ENCODE data around the gene HPGDS.
"Not testable (repeated sequence)": the region's sequence is repeated elsewhere in the genome, so short reads cannot be mapped to it uniquely, and the experiment has no call there.

Gene HPGDS

DNA sequence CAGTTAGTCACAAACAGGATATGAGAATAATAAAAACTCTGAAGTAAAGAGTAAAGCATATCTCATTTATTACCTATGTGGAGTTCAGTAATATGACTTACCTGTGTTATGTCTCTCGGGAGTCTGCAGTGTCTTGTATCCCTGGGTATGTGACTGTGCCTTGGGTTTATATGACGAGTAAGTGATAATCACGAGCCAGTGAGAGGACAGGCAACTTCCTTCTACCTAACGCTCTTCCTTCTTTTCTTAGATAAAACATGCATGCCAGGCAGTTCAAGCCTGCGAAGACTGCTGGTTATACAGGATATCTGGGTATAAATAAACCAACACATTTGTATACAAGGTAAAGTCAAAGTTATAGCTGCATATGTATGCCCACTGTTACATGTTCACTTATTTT, at the start of gene HPGDS:
HPGDS (minus strand) TSS at position 143 of the 400 bp plus-strand sequence. CDS start 8,207 bp downstream, outside the sequence.
- DNase-seq (ENCODE audit: low read depth) = no peak

DNA sequence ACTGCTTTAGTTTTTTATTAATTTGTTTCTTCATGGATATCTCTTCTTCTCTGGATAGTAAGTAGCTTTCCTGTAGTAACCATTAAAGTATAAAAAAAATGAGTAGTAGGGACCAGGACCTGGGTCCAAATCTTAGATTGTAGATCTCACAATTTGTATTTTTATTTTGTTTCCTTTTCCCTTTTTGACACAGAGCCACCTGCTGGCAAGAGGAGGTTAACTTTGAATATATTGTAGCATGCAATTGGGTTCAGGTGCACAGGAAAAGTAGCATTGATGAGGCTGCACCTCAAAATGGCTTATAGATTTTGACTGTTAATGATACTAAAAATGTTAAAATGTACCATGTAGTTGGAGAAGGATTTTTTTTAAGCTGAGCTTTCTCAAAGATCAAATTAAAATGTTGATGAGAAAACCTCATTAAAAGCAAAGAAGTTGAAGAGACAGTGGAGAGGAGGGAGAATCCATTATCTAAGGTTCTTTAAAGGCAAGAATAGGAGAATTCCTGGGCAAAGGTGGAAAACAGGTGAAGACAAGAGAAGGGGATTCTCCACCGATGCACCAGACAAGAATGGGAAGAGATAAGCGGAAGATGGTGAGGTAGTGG, 48.3 kb upstream of the HPGDS start:
- no peak for DNase-seq (ENCODE audit: low read depth)

DNA sequence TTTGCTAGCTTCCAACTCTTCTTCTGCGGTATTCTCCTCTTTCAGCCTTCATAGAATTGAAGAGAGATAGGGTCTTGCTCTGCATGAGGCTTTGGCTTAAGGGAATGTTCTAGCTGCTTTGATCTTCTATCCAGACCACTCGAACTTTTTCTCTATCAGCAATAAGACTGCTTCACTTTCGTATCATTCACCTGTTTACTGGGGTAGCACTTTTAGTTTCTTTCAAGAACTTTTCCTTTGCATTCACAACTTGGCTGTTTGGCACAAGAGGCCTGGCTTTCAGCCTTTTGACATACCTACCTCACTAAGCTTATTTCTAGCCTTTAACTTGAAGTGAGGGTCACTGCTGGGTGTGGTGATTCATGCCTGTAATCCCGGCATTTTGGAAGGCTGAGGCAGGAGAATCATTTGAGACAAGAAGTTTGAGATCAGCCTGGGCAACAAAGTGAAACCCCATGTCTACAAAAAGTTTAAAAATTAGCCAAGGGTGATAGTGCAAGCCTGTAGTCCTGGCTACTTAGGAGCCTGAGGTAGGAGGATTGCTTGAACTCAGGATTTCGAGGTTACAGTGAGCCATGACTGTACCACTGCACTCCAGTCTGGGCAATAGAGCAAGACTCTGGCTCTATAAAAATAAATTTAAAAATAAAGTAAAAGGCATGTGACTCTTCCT, 47.1 kb upstream of the HPGDS start:
- DNase-seq (ENCODE audit: low read depth) = no peak

DNA sequence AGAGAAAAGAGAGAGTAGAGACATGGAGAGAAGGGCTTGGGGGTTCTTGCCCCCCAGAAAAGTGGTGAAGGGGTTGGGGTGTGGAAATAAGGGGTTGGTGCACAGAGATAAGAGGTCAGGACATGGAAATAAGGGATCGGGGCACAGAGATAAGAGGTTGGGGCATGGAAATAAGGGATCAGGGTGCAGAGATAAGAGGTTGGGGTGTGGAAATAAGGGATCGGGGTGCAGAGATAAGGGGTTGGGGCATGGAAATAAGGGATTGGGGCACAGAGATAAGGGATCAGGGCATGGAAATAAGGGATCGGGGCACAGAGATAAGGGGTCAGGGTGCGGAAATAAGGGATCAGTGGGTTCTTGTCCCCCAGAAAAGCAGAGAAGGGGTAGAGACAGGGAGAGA, 45.3 kb upstream of the HPGDS start:
- DNase-seq (ENCODE audit: low read depth) = not testable (repeated sequence)

DNA sequence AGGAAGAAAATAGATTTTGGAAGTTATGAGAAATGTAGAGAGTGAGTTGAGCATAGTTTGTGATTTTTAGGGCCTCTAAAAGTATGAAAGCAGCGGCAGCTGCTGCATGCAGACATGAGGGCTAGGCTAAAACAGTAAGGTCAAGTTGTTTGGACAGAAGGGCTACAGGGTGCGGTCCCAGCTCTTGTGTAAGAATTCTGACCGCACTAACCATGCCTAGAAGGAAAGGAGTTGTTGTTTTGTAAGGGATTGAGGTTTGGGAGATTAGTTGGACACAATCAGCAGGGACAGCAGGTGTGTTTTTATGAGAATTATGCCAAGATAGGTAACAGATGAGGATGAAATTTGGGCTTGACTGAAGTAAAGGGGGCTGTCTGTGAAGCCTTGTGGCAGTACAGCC, 42.8 kb upstream of the HPGDS start:
- not testable (repeated sequence) for DNase-seq (ENCODE audit: low read depth)

DNA sequence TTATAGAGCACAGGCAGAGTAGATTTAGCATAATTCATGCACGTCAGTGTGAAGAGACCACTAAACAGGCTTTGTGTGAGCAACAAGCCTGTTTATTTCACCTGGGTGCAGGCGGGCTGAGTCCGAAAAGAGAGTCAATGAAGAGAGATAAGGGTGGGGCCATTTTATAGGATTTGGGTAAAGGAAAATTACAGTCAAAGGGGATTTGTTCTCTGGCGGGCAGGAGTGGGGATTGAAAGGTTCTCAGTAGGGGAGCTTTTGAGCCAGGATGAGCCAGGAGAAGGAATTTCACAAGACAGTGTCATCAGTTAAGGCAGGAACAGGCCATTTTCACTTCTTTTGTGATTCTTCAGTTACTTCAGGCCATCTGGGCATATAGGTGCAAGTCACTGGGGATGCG, 40.3 kb upstream of the HPGDS start:
- DNase-seq (ENCODE audit: low read depth) = not testable (repeated sequence)

DNA sequence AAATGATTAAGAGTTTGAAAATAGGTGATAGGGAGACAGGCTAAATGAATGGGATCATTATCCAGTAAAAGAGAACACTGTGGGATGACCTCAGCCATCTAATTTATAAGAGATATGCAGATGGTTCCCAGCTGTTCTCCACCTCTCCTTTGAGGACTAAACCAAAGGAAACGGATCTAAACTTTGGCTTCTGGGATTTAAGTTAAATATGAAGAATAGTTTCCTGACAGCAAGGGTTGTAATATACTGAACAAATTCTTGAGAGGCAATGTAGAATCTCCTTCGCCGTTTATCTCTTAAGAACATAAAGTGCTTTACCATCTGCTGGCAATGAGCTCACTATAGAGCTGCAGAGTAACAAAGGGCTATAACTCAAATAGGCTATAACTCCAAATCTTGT, 35.4 kb upstream of the HPGDS start:
- no peak for DNase-seq (ENCODE audit: low read depth)

DNA sequence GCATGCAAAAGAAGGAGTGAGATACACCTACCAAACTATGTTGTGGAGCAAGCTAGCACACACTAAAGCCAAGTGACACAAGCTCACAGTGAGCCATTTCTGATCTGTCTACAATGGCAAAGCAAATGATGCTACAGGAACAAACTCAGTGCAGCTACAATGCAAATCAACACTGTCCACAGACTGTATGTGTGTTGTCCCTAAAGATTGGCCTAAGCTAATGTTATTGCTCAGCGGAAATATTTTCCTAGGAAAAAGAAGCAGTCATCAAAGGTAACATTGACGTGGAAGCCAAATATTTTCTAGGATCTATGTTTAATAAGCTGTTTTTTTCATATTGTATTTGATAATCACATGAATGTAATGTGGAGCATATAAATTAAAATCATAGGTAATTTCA, 34.7 kb upstream of the HPGDS start:
- DNase-seq (ENCODE audit: low read depth) = no peak

DNA sequence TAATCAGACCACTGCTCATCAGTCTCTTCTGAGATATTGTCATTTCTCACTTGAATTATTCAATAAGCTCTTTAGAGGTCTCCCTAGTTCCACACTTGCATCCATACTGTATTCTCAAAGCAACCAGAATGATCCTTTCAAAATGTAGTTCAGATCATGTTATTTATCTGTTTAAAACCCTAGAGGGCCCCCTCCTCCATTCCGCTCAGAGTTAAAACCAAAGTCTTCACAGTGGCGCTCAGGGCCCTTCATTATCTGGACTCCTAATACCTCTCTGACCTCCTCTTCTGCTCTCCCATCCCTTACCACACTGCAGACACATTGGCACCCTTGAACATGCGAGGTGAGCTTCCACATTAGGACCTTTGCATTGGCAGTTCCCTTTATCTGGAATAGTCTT, 32.7 kb upstream of the HPGDS start:
- DNase-seq (ENCODE audit: low read depth) = no peak

DNA sequence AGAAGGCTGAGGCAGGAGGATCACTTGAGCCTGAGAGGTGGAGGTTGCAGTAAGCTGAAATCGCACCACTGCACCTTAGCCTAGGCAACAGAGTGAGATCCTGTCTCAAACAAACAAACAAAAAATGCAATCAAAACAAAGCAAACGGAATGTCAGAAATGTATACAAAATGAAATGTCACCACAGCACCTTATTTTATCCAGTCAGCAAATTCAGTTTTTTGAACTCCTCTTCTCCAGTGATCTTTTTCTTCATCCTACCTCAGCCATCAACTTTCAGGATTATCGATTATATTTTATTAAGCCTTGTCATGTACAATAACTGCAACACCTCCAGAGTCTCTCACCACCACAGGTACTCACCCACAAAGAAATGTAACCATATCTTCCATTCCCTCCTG, 31.1 kb upstream of the HPGDS start:
- no peak for DNase-seq (ENCODE audit: low read depth)

DNA sequence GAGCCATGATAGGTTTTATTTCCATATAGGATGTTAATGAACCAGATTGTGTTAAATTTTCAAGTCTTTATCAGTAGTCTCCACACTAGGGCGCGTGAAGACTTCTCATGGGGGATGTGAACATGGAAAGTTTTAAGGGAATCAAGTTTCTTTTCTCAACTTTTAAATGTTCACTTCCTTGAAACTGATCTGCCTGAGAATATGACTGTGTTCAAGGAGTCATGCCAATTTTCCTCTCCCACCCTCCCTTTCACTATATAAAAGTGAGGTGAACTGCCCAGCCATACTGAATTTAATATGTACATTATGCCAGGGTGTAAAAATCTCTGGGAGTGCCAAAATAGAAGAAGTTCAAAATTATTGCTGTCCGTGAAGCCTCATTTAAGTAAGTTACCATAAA, 30.4 kb upstream of the HPGDS start:
- DNase-seq (ENCODE audit: low read depth) = no peak

DNA sequence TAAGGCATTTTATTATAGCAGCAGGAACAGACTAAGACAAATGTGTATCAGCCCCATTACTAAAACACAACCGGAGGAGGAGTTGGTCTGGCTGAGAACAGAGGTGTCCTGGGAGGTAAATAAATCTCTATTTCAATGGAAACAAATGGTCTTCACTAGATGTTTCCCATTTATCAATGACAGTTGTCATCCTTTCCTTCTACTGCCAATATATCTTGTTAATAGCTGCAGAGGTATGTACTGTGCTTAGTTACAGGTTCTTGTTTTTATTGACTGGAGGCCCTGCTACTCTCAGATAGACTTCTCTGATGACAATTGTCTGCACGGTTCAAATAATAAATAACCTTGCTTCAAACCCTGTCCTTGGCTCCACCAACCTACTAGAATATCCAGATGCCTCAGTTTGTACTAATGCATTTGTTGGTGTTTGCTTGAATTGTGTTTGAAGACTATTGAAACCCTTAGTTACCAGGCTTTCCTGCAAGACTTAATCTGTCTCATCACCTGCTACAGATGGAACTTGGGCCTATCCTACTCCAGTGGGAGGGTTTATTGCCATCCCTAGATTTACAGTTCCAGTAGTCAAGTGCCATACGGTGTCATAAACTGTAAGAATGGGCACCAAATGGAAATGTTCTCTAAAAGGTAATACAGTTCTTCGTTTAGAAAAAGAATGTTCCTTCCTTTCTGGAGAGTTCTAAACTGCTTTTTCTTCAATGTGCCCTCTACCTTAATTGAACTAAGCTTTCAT, 29.8 kb upstream of the HPGDS start:
- DNase-seq (ENCODE audit: low read depth) = no peak

DNA sequence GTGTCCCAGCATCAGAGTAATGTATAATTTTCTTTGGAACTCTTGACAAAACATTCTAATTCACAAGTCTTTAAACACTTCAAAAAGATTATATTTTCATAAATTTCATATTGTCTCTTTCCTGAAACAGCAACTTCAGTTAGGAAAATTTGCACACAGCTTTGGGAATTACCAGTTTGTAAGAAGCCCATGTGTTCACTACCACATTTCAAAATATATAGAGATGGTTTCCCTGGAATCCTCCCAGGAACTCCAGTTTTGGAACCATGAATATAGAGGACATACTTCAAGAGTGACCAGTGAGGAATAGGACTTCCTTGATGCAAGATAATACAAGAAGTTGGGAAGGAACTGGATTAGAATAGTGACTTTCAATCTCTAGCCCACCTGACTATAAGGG, 28.7 kb upstream of the HPGDS start:
- no peak for DNase-seq (ENCODE audit: low read depth)

DNA sequence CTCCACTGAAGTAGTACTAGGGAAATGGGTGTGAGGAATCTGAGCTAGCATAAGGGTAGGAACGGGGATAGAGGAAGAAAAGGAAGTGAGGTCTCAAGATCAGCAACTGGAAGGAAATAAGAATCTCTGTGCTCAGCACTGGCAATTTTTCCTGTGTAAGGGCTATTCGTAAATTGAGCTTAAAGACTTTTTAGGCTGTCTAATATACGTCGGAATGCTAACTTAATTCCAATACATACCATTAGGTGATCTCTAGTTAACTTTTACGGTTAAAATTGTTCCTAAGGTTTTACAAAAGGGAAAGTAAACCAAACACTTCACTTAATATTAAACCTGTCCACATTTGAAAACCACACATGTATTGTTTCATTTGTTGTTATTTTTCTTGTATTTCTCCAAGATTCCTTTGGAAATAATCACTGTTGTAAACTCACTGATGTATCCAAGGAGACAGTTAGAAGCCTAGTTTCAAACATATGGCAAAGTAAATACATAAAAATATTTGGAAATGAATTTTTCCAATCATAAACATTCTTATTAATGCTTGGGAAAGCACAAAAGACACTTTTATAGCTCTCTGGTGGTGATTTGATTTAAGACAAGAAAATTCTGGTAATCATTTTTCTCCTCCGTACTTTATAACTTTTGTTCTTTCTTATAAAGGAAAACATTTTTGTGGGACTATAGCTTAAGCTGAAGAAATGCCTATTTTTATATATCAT, 28.1 kb upstream of the HPGDS start:
- no peak for DNase-seq (ENCODE audit: low read depth)

DNA sequence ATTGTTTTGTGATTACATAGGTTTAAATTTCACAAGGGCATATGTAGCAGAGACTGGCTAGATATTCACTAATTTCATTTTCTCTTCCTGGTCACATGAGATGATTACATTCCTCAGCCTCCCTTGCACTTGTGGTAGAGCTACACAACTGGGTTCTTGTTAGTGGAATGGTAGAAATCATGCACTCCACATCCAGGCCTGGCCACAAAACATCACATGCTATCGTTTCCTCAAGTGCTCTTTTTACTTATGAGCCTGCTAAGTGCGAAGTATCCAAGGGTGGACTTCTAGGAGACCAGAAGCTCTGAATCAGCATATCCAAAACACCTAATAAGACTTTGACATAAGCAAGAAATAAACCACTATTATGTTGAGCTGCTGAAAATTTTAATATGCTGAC, 26.4 kb upstream of the HPGDS start:
- no peak for DNase-seq (ENCODE audit: low read depth)

DNA sequence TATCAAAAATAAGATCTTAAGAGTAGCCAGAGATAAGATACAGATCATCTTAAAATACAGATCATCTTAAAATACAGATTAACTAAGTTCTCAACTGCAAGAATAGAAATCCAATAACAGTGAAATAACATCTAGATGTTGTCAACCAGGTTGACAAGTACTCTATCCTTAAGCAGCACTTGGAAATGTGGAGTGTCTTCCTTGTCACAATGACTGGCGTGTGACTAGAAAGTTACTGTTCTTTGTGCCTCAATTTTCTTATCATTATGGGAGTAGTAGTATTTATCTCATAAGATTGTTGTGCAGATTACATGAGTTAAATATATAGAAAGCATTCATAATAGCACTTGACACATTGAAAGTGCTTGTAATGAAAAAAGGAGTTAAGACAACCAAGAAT, 25.8 kb upstream of the HPGDS start:
- DNase-seq (ENCODE audit: low read depth) = no peak

DNA sequence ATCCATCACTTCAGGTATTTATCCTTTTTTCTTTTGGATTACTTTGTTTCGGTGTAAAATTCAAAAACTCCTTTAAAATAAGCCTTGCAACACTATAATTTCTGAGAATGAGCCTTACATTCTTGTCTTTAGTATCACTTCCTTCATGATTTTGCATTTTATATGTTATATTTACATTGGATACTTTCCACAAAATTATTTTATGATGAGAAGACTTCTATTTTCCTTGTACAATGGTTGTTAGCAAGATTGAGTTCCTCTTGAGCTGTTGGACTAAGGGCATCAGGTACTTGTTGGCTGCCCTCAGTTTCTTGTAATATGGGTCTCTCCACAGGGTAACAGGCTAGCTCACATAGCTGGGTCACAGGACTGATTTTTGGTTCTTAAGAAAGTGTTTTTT, 22.7 kb upstream of the HPGDS start:
- DNase-seq (ENCODE audit: low read depth) = no peak

DNA sequence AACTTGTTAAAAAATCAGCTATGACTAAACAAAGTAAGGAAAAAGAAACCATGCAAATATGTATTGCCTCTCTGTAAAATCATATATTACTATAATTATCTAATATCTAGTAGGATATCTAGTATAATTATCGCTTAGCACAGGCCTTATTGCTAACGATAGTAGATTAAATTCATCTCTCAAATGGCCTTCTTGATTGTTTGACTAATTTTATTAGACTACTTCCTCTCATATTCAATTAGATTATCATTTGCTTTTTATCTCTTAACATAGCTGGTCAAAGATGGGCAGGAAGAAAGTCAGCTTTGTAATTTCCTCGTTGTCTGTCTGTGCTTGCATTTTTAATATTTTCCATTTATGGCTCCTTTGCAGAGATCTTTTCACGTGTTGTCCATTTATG, 21.9 kb upstream of the HPGDS start:
- DNase-seq (ENCODE audit: low read depth) = no peak

DNA sequence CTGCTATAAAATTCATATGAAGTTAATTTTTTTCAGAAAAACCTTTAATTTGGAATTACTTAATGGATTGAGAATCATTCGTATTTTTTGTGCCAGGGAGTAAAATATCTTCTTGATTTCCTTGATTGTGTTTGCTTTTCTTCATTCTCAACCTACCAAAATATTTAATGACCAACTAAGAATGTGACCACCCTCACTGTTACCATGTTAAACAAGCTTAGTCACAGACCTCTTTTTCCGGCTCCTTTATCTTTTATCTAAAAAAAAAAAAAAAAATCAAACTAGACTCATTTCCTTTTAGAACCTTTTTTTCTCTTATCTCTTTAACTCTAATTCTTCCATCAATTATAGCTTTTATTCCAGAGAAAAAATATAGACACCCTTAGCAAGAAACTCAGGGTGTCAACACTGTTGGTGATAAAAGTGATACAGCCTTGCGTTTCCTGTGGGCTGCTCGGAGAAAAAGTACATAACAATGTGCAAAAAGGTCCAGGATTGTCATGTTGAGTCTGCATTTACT, 20.6 kb upstream of the HPGDS start:
- DNase-seq (ENCODE audit: low read depth) = no peak

DNA sequence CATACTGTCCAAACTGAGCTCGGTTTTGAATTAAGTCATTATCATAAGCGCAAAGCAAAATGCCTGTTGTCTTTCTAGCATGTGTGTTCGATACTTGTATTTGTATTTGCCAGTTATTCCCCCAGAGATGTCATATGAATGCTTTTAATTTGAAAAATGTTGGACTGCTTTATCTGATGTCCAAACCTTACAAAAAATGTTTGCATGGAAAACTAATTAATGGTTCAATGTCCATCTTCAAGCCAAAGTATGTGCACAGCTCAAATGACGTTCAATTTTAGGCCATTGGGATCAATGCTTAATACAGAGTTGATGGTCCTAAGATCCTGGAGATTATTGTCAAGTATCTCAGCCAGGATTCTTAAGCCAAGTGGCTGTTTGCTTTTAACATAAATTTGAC, 17.2 kb upstream of the HPGDS start:
- no peak for DNase-seq (ENCODE audit: low read depth)

DNA sequence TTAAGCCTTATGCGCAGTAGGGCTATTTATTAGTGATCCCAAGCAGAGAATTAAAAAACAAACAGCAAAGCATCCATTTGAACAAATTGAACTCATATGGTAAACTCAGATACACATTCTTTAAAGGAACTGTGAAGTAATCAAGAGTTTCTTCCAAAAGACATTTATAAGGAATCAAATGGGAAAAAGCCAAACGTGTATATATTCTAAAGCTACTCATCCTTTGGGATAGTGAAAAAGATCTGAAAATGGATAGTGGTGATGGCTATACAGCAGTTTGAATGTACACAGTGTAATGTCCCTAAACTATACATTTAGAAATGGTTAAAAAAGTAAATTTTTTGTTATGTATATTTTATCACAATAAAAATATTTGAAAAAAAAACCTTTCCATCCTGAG, 16.6 kb upstream of the HPGDS start:
- no peak for DNase-seq (ENCODE audit: low read depth)

DNA sequence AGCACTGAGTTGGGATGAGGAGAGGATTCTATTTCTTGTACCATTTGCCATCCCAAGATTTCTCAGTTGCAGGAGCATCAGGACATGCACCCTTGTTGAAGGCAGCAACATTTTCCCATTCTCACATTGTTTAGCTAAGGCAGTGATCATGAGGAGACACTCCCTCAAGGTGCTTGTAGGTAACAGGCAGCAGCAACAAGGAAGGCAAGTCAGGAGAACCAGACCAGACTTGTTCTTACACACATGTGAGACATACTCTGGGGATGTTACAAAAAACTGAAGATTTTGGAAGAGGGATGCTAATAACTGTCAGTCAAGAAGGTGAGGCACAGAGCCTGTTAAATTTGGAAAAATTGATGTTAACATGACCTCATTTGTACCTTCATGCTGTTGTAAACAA, 15.5 kb upstream of the HPGDS start:
- DNase-seq (ENCODE audit: low read depth) = no peak

DNA sequence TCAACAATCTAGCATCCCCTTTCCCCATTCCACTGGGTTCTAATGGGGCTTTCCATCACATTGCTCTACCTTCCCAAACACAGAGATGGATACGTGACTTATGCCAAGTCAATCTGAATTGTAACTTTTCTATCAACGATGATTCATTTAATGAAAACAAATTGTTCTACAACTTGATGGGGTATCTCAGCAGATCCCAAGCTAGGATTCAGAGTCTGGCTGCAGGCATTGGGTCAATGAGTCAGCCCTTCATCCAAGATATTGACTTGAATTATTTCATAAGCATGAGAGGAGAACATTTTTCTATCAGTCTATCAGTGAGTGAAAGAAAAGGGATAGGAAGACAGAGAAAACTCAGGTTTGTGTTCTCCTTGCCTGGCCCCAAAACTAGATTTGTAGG, 15.0 kb upstream of the HPGDS start:
- no peak for DNase-seq (ENCODE audit: low read depth)

All from activated T-cell treated with anti-CD3 and anti-CD28 coated beads for 1 hour (primary cell).